EH (cell line): ENCODE data around the gene PPP1R9A.
"Not testable (repeated sequence)": the region's sequence is repeated elsewhere in the genome, so short reads cannot be mapped to it uniquely, and the experiment has no call there.

Source experiments
- DNase-seq: peaks from one replicate; pipeline ENCODE4 v3.0.0-alpha.2; 2015; ENCODE audit warnings: low read depth

The PPP1R9A gene

GRCh38 chr7:94975336-94975735, 67.9 kb downstream of the PPP1R9A start:
- peak; percentile 1 for DNase-seq

DNA sequence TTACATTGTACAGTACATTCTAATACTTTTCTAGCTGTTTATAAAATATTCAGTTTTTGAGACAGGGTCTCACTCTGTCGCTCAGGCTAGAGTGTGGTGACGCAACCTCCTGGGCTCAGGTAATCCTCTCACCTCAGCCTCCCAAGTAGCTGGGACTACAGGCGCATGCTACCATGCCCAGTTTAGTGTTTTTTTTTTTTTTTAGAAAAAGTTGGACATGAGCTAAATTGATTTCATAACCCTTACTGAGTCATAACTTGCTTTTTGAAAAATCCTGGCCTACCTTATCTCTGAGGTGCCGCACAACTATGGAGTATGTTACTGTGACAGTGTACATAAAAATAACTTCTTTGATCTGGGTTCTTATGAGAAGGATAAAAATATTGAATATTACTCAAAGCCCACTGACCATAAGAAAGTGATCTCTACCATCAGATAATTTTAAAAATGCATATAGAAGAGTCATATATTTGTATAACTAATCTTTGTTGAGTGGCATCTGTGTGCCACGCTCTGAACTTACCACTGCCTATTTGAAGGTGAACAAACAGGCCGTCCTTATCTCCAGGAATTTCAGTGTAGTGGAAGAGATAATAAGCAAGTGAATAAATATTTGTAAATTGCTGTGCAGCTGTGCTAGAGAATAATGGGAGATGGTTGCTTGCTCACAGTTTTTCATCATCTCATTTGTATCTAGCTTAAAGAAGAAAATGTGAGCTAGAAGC, 73.2 kb downstream of the PPP1R9A start:
- no peak for DNase-seq

GRCh38 chr7:94995921-94996320, 88.5 kb downstream of the PPP1R9A start:
- DNase-seq, result no peak

DNA sequence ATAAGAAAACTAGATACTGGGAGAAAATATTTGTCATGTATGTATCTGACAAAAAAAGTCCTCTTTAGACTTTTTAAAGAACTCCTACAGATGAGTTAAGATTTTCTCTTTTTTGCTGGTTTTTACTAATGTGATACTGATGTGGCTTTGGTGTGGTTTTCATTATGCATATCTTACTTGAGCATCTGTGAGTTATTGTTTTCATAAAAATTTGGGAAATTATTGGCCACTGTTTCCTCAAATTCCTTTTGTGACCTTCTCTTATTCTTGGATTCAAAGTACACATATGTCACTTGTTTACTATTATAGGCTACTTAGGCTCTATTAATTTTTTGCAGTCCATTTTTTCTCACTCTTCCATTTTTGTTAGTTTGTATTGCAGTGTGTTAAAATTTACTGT, 89.0 kb downstream of the PPP1R9A start:
- no peak for DNase-seq

- DNase-seq, result no peak
Observed at GRCh38 chr7:94997547-94997946, 90.2 kb downstream of the PPP1R9A start.

DNA sequence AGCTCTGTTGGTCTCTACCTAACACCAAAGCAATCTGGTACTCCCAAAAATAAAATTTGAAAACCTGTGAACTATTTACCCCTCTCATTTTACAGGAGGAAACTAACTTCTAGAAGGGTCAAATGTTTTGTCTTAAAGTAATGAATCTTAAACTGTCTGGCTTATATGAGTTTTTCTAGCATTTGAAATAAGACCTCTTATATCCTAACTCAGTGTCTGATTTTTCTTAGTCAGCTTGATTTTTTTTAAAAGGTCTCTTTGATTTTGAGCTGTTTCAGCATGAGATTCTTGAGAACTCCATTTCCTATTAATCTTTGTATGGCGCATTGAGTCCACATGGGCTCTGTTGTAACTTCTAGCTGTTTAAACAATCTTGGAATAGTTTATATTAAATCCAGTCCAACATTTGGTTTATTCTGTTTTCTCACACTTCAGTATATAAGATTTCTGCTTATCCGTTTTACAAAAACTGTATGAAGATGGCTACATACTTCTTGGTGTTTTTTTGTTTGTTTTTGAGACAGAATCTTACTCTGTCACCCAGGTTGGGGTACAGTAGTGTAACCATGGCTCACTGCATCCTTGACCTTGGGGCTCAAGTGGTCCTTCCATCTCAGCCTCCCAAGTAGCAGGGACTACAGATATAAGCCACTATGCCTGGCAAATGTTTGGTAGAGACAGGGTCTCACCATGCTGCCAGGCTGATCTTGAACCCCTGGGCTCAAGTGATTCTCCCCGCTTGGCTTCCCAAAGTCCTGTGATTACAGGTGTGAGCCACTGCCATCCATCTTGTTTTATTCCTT, 91.1 kb downstream of the PPP1R9A start:
- no peak for DNase-seq

GRCh38 chr7:94999069-94999351, 91.6 kb downstream of the PPP1R9A start:
- DNase-seq, result no peak

GRCh38 chr7:94999601-95000000, 92.2 kb downstream of the PPP1R9A start:
- not testable (repeated sequence) for DNase-seq

GRCh38 chr7:95001258-95001657, 93.9 kb downstream of the PPP1R9A start:
- DNase-seq, result no peak

GRCh38 chr7:95001815-95002561, 94.6 kb downstream of the PPP1R9A start:
- DNase-seq, result no peak

DNA sequence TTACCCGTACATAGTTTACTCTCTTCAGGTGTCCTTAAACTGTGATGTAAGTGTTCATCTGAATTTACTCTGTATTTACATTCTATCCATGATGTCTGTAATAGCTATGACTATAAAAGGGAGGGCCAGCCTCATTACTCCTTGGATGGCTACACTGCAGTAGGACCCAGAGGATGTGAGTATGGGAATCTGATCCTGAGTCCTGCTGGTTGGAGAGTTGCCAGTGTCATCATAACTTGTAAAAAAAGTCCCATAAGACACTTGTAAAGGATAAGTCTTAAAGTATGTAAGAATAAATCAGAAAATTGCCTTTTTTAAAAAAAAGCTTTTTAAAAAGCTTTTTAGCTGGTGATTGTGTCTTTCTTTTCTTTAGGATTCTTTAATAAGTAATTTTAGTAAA, 95.4 kb downstream of the PPP1R9A start:
- no peak for DNase-seq

- DNase-seq, result no peak
Observed at GRCh38 chr7:95004618-95005247, 97.3 kb downstream of the PPP1R9A start.

DNA sequence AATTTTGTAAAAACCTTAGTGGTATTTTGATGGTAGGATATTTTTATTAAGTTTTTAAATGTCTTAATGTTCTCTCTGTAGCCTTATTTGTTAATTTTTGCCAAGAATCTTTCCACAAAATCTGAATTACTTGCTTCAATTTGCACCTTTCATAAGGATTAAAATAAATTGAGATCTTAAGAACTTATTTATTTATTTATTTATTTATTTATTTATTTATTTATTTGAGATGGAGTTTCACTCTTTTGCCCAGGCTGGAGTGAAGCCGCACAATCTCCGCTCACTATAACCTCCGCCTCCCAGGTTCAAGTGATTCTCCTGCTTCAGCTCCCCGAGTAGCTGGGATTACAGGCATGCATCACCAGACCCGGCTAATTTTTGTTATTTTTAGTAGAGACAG, 98.6 kb downstream of the PPP1R9A start:
- no peak for DNase-seq

GRCh38 chr7:95008773-95009172, 101.4 kb downstream of the PPP1R9A start:
- not testable (repeated sequence) for DNase-seq

DNA sequence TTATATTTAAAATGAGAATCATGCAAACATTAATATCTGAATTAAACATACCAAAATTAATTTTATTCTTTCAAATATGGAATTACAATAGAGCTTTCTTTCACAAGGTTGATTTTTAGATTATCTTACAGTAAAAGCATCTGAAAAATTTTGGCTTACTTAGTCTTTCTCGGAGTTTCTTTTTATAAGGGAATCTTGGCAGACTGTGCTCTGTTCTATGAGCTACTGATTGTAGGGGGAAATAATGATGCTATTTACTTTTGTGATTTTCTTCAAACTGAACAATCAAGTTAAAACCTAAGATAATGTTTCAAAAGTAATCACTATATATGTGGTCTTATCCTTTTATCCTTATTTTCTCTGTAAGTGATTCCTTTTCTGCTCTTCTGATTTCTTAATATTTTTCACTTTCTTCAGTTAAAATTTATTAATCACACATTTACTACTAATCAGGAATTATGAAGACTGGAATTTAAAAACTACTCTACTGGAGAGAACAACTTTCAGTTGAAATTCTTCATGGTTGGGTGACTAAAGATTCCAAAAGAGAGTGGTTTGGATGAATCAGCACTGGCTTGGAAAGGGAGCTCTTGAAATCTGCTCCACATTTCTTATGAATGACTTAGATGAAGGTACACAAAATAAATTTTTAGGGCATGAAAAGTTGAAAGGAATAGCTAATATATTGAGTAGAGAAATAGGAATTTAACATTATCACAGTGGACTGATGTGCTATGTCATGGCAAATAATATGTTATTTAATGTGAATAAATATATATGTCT, 103.9 kb downstream of the PPP1R9A start:
- DNase-seq, result peak; percentile 61

- DNase-seq, result no peak
Observed at GRCh38 chr7:95011995-95012394, 104.6 kb downstream of the PPP1R9A start.

GRCh38 chr7:95018021-95018420, 110.6 kb downstream of the PPP1R9A start:
- DNase-seq, result no peak

DNA sequence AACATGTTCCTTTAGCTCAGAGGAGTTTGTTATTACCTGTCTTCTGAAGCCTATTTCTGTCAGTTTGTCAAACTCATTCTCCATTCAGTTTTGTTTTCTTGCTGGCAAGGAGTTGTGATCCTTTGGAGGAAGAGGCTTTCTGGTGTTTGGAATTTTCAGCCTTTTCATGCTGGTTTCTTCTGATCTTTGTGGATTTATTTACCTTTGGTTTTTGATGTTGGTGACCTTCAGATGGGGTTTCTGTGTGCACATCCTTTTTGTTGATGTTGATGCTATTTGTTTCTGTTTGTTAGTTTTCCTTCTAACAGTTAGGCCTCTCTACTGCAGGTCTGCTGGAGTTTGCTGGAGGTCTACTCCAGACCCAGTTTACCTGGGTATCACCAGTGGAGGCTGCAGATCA, 118.6 kb downstream of the PPP1R9A start:
- no peak for DNase-seq

DNA sequence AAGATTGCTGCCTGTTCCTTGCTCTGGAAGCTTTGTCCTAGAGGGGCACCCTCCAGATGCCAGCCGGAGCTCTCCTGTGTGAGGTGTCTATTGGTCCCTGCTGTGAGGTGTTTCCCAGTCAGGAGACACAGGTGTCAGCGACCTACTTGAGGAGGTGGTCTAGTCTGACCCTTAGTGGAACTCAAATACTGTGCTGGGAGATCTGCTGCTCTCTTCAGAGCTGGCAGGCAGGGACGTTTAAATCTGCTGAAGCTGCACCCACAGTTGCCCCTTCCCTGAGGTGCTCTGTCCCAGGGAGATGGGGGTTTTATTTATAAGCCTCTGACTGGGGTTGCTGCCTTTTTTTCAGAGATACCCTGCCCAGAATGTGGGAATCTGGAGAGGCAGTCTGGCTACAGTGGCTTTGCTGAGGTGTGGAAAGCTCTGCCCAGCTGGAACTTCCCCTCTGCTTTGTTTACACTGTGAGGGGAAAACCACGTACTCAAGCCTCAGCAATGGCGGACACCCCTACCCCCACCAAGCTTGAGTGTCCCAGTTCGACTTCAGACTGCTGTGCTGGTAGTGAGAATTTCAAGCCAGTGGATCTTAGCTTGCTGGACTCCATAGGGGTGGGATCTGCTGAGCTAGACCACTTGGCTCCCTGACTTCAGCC, 119.2 kb downstream of the PPP1R9A start:
- no peak for DNase-seq

- DNase-seq, result no peak
Observed at GRCh38 chr7:95027234-95027872, 120.0 kb downstream of the PPP1R9A start.

GRCh38 chr7:95028683-95029082, 121.3 kb downstream of the PPP1R9A start:
- no peak for DNase-seq
